ENCODE measurements around the gene MYLK2.

Gene MYLK2

GRCh38 chr20:31879143-31879987 lies 60.2 kb downstream of the MYLK2 start:
- DNase-seq: peak; percentile 91

DNA sequence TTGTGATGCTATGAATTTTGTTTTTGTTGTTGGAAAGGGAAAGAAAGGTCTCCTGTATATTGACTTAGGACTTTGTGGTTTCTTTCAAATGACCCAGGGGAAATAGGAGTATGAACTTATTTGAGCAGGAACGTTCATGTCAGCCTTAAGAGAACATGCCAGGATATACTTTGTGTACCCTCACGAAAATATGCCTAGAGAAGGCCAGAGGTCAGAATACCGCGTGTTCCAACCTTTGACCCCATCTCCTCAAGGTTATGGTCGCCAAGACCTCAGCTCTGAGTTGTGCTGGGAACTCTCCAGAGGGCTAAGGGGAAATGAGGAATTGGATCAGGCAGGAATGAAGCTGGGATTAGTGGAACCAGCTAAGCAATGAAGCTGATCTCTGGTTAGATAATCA lies 62.8 kb downstream of the MYLK2 start:
- DNase-seq: no peak

DNA sequence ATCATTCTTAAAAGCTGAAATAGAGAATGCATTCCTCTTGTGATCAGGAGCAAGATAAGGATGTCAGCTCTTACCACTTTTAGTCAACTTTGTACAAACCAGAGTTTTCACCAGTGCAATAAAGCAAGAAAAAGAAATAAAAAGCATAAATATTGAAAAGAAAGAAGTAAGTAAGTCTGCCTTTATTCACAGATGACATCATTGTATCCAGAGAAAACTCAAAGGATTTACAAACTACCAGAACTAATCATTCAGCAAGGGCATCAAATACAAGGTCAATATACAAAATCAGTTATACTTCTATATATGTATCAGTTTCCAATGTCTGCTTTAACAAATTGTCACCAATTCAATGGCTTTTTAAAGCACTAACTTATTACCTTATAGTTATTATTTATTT lies 64.7 kb downstream of the MYLK2 start:
- DNase-seq: no peak
